ENCODE data around the gene ZNF184.

DNA sequence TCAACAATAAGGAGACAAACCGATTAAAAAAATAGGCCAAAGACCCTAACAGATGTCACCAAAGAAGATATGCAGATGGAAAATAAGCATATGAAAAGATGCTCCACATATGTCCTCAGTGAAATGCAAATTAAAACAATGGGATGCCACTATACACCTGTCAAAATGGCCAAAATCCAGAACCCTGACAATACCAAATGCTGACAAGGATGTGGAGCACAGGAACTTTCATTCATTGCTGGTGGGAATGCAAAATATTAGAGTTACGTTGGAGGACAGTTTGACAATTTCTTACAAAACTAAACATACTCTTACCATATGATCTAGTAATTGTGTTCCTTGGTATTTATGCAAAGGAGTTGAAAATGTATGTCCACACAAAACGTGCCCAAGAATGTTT lies 1.8 kb upstream of the ZNF184 start:
- no peak for TF ChIP-seq EZH2 (IDR thresholded peaks at IDR 0.05; ENCODE audit: low read depth)
- TF ChIP-seq, protein P1, sequence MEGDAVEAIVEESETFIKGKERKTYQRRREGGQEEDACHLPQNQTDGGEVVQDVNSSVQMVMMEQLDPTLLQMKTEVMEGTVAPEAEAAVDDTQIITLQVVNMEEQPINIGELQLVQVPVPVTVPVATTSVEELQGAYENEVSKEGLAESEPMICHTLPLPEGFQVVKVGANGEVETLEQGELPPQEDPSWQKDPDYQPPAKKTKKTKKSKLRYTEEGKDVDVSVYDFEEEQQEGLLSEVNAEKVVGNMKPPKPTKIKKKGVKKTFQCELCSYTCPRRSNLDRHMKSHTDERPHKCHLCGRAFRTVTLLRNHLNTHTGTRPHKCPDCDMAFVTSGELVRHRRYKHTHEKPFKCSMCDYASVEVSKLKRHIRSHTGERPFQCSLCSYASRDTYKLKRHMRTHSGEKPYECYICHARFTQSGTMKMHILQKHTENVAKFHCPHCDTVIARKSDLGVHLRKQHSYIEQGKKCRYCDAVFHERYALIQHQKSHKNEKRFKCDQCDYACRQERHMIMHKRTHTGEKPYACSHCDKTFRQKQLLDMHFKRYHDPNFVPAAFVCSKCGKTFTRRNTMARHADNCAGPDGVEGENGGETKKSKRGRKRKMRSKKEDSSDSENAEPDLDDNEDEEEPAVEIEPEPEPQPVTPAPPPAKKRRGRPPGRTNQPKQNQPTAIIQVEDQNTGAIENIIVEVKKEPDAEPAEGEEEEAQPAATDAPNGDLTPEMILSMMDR (conservative IDR thresholded peaks at IDR 0.05), result no peak

Measured in PC-9 (cell line).